Sigmoid colon (tissue), 4 donors: ENCODE measurements around the gene ZNF700.

Experiments
- EP300 ChIP-seq, 4 donors: sonication (generic); formaldehyde crosslinking; IDR thresholded peaks; one replicate each; pipeline ENCODE4 v1.6.1; 2017; ENCODE audit warnings: antibody characterized with exemption in 4 of 4
- POLR2A ChIP-seq, 2 donors: fragments of 450-650 bp; IDR thresholded peaks; one replicate each; pipeline ENCODE4 v1.6.1; 2016; ENCODE audit warnings: antibody characterized with exemption in 2 of 2, mild to moderate bottlenecking in 2 of 2, moderate library complexity in 2 of 2
- POLR2AphosphoS5 ChIP-seq, 4 donors: sonication (generic); formaldehyde crosslinking; IDR thresholded peaks; one replicate each; pipeline ENCODE4 v1.6.1; 2017; ENCODE audit warnings: antibody characterized with exemption in 4 of 4
- TF ChIP-seq, protein P1 (sequence below), 4 experiments: fragments of 450-650 bp in 3 of 4; fragments of 200-600 bp in 1 of 4; IDR thresholded peaks; one replicate each; pipeline ENCODE4 v1.5.1; 2016 to 2019; ENCODE audit warnings: antibody characterized with exemption in 4 of 4, mild to moderate bottlenecking in 3 of 4, moderate library complexity in 2 of 4

DNA sequence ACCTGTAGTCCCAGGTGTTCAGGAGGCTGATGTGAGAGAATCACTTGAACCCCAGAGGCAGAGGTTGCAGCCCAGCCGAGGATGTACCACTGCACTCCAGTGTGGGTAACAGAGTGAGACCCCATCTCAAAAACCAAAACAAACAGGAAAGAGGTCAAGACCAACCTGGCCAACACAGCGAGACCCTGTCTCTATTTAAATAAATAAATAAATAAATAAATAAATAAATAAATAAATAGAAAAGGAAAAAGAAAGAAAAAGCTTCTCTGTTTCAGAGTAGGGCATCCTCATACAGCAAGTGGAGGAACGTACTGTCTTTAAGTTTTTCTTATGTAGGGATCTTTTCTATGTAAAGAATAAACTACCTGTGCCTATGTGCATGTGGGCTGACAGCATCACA lies 2.3 kb downstream of the ZNF700 start:
- TF ChIP-seq POLR2AphosphoS5 (IDR thresholded peaks at IDR 0.05) (no peak), POLR2A (IDR thresholded peaks at IDR 0.05) (no peak), EP300 (IDR thresholded peaks at IDR 0.05) (no peak)
- TF ChIP-seq, protein P1, sequence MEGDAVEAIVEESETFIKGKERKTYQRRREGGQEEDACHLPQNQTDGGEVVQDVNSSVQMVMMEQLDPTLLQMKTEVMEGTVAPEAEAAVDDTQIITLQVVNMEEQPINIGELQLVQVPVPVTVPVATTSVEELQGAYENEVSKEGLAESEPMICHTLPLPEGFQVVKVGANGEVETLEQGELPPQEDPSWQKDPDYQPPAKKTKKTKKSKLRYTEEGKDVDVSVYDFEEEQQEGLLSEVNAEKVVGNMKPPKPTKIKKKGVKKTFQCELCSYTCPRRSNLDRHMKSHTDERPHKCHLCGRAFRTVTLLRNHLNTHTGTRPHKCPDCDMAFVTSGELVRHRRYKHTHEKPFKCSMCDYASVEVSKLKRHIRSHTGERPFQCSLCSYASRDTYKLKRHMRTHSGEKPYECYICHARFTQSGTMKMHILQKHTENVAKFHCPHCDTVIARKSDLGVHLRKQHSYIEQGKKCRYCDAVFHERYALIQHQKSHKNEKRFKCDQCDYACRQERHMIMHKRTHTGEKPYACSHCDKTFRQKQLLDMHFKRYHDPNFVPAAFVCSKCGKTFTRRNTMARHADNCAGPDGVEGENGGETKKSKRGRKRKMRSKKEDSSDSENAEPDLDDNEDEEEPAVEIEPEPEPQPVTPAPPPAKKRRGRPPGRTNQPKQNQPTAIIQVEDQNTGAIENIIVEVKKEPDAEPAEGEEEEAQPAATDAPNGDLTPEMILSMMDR (IDR thresholded peaks at IDR 0.05), result no peak
